Renal cortex interstitium (tissue), 11 donors: ENCODE results near the gene CBLL2. TPM values are rescaled to one million over a fixed set of nuclear protein-coding genes. Genes with fewer than 3 reads are reported as not detected.

Experiments used
- DNase-seq, 11 donors: peaks; one replicate each; pipeline ENCODE4 v3.0.0-alpha.2; 2013; ENCODE audit warnings: low read depth in 9 of 11, low spot score in 4 of 11; ENCODE audit errors: extremely low read depth in 1 of 11
- polyA plus RNA-seq, 3 donors: library from polyadenylated mRNA; unstranded; fragments of 120-200 nt; gene quantifications; one replicate each; pipeline ENCODE4 v1.2.1, GENCODE V29; 2013; ENCODE audit not compliant: insufficient read length in 3 of 3

CBLL2 gene
- polyA plus RNA-seq, 3 donors, result not detected

GRCh38 chrX:22320236-22320873 is 47.6 kb downstream of the CBLL2 start:
- DNase-seq, result no peak

DNA sequence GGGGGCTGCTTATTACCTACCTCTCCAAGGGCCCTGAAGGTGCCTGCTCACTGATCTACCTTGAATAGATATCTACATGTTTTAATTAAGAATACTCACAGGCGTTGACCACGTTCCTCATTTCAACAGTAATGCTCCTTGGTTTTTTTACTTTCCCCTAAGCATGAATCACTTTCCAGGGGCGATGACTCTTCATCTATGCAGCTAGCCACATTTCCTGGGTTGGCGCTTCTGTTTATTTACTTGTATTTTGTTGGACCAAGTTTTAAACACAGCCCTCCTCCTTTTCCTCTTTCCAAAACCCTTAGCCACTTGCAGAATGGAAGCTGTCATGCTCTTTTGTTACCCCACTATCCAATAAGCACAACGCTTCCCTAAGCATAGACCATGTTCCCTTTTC is 50.8 kb downstream of the CBLL2 start:
- no peak for DNase-seq

Other genes starting within 250 kb of the CBLL2 start
- gene PHEX, start 240.6 kb upstream of the CBLL2 start, polyA plus RNA-seq, result under 1 TPM; 0.23 to 0.54 (median 0.48) TPM